HG02870 (cell line): ENCODE results near the gene SLC8A2.
A peak's percentile ranks its signal among the peaks of the same experiment; 100 is the strongest.
"Not testable (repeated sequence)": the region's sequence is repeated elsewhere in the genome, so short reads cannot be mapped to it uniquely, and the experiment has no call there.

ENCODE experiments used
- ATAC-seq: cut with Tn5 transposase; IDR thresholded peaks from one replicate; pipeline ENCODE4 v1.9.1; 2021; ENCODE audit warnings: mild to moderate bottlenecking, moderate library complexity; ENCODE audit not compliant: unreplicated experiment

The SLC8A2 gene

GRCh38 chr19:47489072-47489914 lies 17.6 kb upstream of the SLC8A2 start:
- ATAC-seq: no peak

- no peak for ATAC-seq
Measured at GRCh38 chr19:47487551-47488515, 16.1 kb upstream of the SLC8A2 start.

GRCh38 chr19:47486900-47487299 lies 15.2 kb upstream of the SLC8A2 start:
- ATAC-seq: no peak

GRCh38 chr19:47486220-47486619 lies 14.5 kb upstream of the SLC8A2 start:
- ATAC-seq: not testable (repeated sequence)

- ATAC-seq: no peak
Measured at GRCh38 chr19:47485210-47485609, 13.5 kb upstream of the SLC8A2 start.

GRCh38 chr19:47483800-47484690 lies 12.4 kb upstream of the SLC8A2 start, which contains the start of gene KPTN:
KPTN (minus strand) TSS chr19:47484219; CDS start chr19:47484160, 59 bp downstream.
- peak; percentile 59 for ATAC-seq

- no peak for ATAC-seq
Measured at GRCh38 chr19:47483200-47483599, 11.5 kb upstream of the SLC8A2 start.

GRCh38 chr19:47481460-47482052 lies 9.9 kb upstream of the SLC8A2 start:
- no peak for ATAC-seq

GRCh38 chr19:47480658-47481057 lies 9.0 kb upstream of the SLC8A2 start:
- ATAC-seq: no peak

- no peak for ATAC-seq
Measured at GRCh38 chr19:47479701-47480503, 8.2 kb upstream of the SLC8A2 start.

- ATAC-seq: no peak
Measured at GRCh38 chr19:47476438-47476972, 4.8 kb upstream of the SLC8A2 start.

GRCh38 chr19:47475465-47475864 lies 3.8 kb upstream of the SLC8A2 start:
- no peak for ATAC-seq

- no peak for ATAC-seq
Measured at GRCh38 chr19:47473336-47473735, 1.6 kb upstream of the SLC8A2 start.

- no peak for ATAC-seq
Measured at GRCh38 chr19:47471381-47471732, 336 bp downstream of the SLC8A2 start.

GRCh38 chr19:47470447-47471195 lies 1.1 kb downstream of the SLC8A2 start:
- no peak for ATAC-seq

- no peak for ATAC-seq
Measured at GRCh38 chr19:47469719-47470118, 2.0 kb downstream of the SLC8A2 start.

- ATAC-seq: no peak
Measured at GRCh38 chr19:47469363-47469700, 2.4 kb downstream of the SLC8A2 start.

- no peak for ATAC-seq
Measured at GRCh38 chr19:47467914-47468313, 3.8 kb downstream of the SLC8A2 start.

- ATAC-seq: no peak
Measured at GRCh38 chr19:47465957-47466356, 5.7 kb downstream of the SLC8A2 start.
